Mucosa of gallbladder (tissue), 1 donor: ENCODE measurements around the gene SUPT4H1. TPM values are rescaled to one million over a fixed set of nuclear protein-coding genes. Genes with fewer than 3 reads are reported as not detected.
A peak's percentile ranks its signal among the peaks of the same experiment; 100 is the strongest.

Experiments used
- DNase-seq: peaks from one replicate; pipeline ENCODE4 v3.0.0-alpha.2; 2020; ENCODE audit warnings: low spot score
- total RNA-seq: library from RNA; stranded (reverse); gene quantifications from one replicate; pipeline ENCODE4 v1.2.1, GENCODE V29; 2021
- donor health status: DM: no; HTN: no; CAD: no.

The SUPT4H1 gene
- total RNA-seq, 1 donor from 2014 or later = 72.4 TPM

- DNase-seq = no peak
Measured at GRCh38 chr17:58318065-58318481, 33.9 kb downstream of the SUPT4H1 start.

- DNase-seq = no peak
Measured at GRCh38 chr17:58317421-58318064, 34.5 kb downstream of the SUPT4H1 start.

- DNase-seq = no peak
Measured at GRCh38 chr17:58316260-58316960, 35.6 kb downstream of the SUPT4H1 start.

GRCh38 chr17:58315750-58316149 lies 36.3 kb downstream of the SUPT4H1 start:
- no peak for DNase-seq

GRCh38 chr17:58315281-58315711 lies 36.7 kb downstream of the SUPT4H1 start:
- DNase-seq = no peak

GRCh38 chr17:58314706-58315015 lies 37.3 kb downstream of the SUPT4H1 start:
- no peak for DNase-seq

GRCh38 chr17:58313815-58314705 lies 37.9 kb downstream of the SUPT4H1 start:
- no peak for DNase-seq

GRCh38 chr17:58312829-58313228 lies 39.2 kb downstream of the SUPT4H1 start:
- no peak for DNase-seq

- peak; percentile 9 for DNase-seq
Measured at GRCh38 chr17:58312021-58312630, 39.9 kb downstream of the SUPT4H1 start.

GRCh38 chr17:58311429-58311894 lies 40.5 kb downstream of the SUPT4H1 start:
- DNase-seq = peak; percentile 6

GRCh38 chr17:58310511-58311428 lies 41.2 kb downstream of the SUPT4H1 start:
- peak; percentile 6 for DNase-seq

GRCh38 chr17:58309918-58310259 lies 42.1 kb downstream of the SUPT4H1 start:
- peak; percentile 5 for DNase-seq

- peak; percentile 8 for DNase-seq
Measured at GRCh38 chr17:58308985-58309917, 42.8 kb downstream of the SUPT4H1 start.

- DNase-seq = peak; percentile 8
Measured at GRCh38 chr17:58308173-58308984, 43.6 kb downstream of the SUPT4H1 start.

- peak; percentile 5 for DNase-seq
Measured at GRCh38 chr17:58307468-58308172, 44.4 kb downstream of the SUPT4H1 start.

GRCh38 chr17:58306131-58306951 lies 45.7 kb downstream of the SUPT4H1 start:
- DNase-seq = peak; percentile 6

- peak; percentile 4 for DNase-seq
Measured at GRCh38 chr17:58305626-58306025, 46.4 kb downstream of the SUPT4H1 start.
